ENCODE measurements around the gene FMNL1. TPM values are rescaled to one million over a fixed set of nuclear protein-coding genes. Genes with fewer than 3 reads are reported as not detected.

The FMNL1 gene
- polyA plus RNA-seq, 3 donors, result 23.8 to 826 (median 24.8) TPM

- H3K4me3 Mint-ChIP-seq, result no peak overlapping the region
- Histone ChIP-seq H3K27ac (ENCODE audit: low read depth in 1 of 2, low read length in 2 of 2) (no peak overlapping the region), H3K27me3 (ENCODE audit: control insufficient read depth in 2 of 2, insufficient read depth in 2 of 2, low read length in 2 of 2) (no peaks in the 10 kb centered on the region), H3K79me2 (ENCODE audit: insufficient read depth, low read length) (peaks cover 65% of the 10 kb centered on the region), H3K36me3 (replicated peaks in 1 of 2; ENCODE audit: control insufficient read depth in 1 of 2, insufficient read depth in 2 of 2, low read length in 2 of 2) (peaks cover 97% of the 10 kb centered on the region in 2 donors), H3K9ac (ENCODE audit: insufficient read depth, low read length, poor library complexity, severe bottlenecking) (no peak overlapping the region), H3K4me2 (replicated peaks; ENCODE audit: extremely low read depth, low read length, poor library complexity, severe bottlenecking) (no peak overlapping the region), H4K20me1 (ENCODE audit: insufficient read depth, low read length) (peaks cover 99% of the 10 kb centered on the region), H3K4me1 (ENCODE audit: control insufficient read depth in 1 of 2, insufficient read depth in 2 of 2, low read length in 2 of 2) (peaks cover 14 to 23% of the 10 kb centered on the region in 2 donors), H3K4me3 (replicated peaks in 1 of 3; ENCODE audit: low read depth in 2 of 3, low read length in 3 of 3) (no peak overlapping the region), H3K9me3 (replicated peaks in 1 of 2; ENCODE audit: control insufficient read depth in 1 of 2, insufficient read depth in 1 of 2, low read length in 2 of 2) (no peaks in the 10 kb centered on the region), H2AFZ (ENCODE audit: insufficient read depth, low read depth, low read length, poor library complexity, severe bottlenecking) (no peak overlapping the region)
- DNase-seq, result no peak
- intact Hi-C loops (cut with micrococcal nuclease), result no loop called here
- no peak for TF ChIP-seq CTCF (IDR thresholded peaks at IDR 0.05)
- 100% methylated on average over 21 of the region's 21 CpGs for WGBS (ENCODE audit: insufficient coverage)
- H3K9me3 Mint-ChIP-seq, result no peaks in the 10 kb centered on the region
- peaks cover 89 to 97% of the 10 kb centered on the region in 2 donors for H3K36me3 Mint-ChIP-seq
- peak overlapping the region in 2 of 7 donors; percentile 63 to 69 for H3K27ac Mint-ChIP-seq
- H3K27me3 Mint-ChIP-seq (ENCODE audit: low read depth in 3 of 3), result peaks cover 0 to 4% (median under 1%) of the 10 kb centered on the region in 3 donors
- H3K4me1 Mint-ChIP-seq, result peaks cover 25% of the 10 kb centered on the region
Observed at GRCh38 chr17:45240905-45241327, 19.2 kb downstream of the FMNL1 start.

- Mint-ChIP-seq H3K4me3 (no peak overlapping the region), H3K9me3 (peaks cover 0 to 3% (median 0%) of the 10 kb centered on the region in 7 donors), H3K4me1 (peaks cover 30% of the 10 kb centered on the region), H3K27ac (no peak overlapping the region), H3K27me3 (ENCODE audit: low read depth in 3 of 3) (peaks cover 0 to 7% (median 0%) of the 10 kb centered on the region in 3 donors), H3K36me3 (peaks cover 90 to 97% of the 10 kb centered on the region in 2 donors)
- Histone ChIP-seq H3K27me3 (ENCODE audit: control insufficient read depth in 2 of 2, insufficient read depth in 2 of 2, low read length in 2 of 2) (no peaks in the 10 kb centered on the region), H3K9ac (ENCODE audit: insufficient read depth, low read length, poor library complexity, severe bottlenecking) (no peak overlapping the region), H3K9me3 (replicated peaks in 1 of 2; ENCODE audit: control insufficient read depth in 1 of 2, insufficient read depth in 1 of 2, low read length in 2 of 2) (no peaks in the 10 kb centered on the region), H4K20me1 (ENCODE audit: insufficient read depth, low read length) (peaks cover 99% of the 10 kb centered on the region), H3K36me3 (replicated peaks in 1 of 2; ENCODE audit: control insufficient read depth in 1 of 2, insufficient read depth in 2 of 2, low read length in 2 of 2) (peaks cover 97% of the 10 kb centered on the region in 2 donors), H3K27ac (ENCODE audit: low read depth in 1 of 2, low read length in 2 of 2) (no peak overlapping the region), H3K4me3 (replicated peaks in 1 of 3; ENCODE audit: low read depth in 2 of 3, low read length in 3 of 3) (no peak overlapping the region), H3K79me2 (ENCODE audit: insufficient read depth, low read length) (peaks cover 59% of the 10 kb centered on the region), H3K4me2 (replicated peaks; ENCODE audit: extremely low read depth, low read length, poor library complexity, severe bottlenecking) (no peak overlapping the region), H3K4me1 (ENCODE audit: control insufficient read depth in 1 of 2, insufficient read depth in 2 of 2, low read length in 2 of 2) (peaks cover 18 to 28% of the 10 kb centered on the region in 2 donors), H2AFZ (ENCODE audit: insufficient read depth, low read depth, low read length, poor library complexity, severe bottlenecking) (no peak overlapping the region)
- DNase-seq, result no peak
- TF ChIP-seq CTCF (IDR thresholded peaks at IDR 0.05), result no peak
- 97% methylated on average over 43 of the region's 62 CpGs for WGBS (ENCODE audit: insufficient coverage)
- intact Hi-C loops (cut with micrococcal nuclease), result no loop called here
Observed at GRCh38 chr17:45241328-45242028, 19.8 kb downstream of the FMNL1 start.

Data from CD14-positive monocyte (primary cell).